Activated CD4-positive, alpha-beta T cell treated with anti-CD3 and anti-CD28 coated beads, Interleukin-2, amount 50 U/mL, for 24 hours (primary cell): Measurements from ENCODE around the gene PTPN18.
"Not testable (repeated sequence)": the region's sequence is repeated elsewhere in the genome, so short reads cannot be mapped to it uniquely, and the experiment has no call there.

Experiments used
- DNase-seq, 2 donors: peaks; one replicate each; pipeline ENCODE4 v3.0.0-alpha.2; 2020; ENCODE audit warnings: low read depth in 1 of 2, low spot score in 1 of 2

PTPN18 gene, protein sequence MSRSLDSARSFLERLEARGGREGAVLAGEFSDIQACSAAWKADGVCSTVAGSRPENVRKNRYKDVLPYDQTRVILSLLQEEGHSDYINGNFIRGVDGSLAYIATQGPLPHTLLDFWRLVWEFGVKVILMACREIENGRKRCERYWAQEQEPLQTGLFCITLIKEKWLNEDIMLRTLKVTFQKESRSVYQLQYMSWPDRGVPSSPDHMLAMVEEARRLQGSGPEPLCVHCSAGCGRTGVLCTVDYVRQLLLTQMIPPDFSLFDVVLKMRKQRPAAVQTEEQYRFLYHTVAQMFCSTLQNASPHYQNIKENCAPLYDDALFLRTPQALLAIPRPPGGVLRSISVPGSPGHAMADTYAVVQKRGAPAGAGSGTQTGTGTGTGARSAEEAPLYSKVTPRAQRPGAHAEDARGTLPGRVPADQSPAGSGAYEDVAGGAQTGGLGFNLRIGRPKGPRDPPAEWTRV

DNA sequence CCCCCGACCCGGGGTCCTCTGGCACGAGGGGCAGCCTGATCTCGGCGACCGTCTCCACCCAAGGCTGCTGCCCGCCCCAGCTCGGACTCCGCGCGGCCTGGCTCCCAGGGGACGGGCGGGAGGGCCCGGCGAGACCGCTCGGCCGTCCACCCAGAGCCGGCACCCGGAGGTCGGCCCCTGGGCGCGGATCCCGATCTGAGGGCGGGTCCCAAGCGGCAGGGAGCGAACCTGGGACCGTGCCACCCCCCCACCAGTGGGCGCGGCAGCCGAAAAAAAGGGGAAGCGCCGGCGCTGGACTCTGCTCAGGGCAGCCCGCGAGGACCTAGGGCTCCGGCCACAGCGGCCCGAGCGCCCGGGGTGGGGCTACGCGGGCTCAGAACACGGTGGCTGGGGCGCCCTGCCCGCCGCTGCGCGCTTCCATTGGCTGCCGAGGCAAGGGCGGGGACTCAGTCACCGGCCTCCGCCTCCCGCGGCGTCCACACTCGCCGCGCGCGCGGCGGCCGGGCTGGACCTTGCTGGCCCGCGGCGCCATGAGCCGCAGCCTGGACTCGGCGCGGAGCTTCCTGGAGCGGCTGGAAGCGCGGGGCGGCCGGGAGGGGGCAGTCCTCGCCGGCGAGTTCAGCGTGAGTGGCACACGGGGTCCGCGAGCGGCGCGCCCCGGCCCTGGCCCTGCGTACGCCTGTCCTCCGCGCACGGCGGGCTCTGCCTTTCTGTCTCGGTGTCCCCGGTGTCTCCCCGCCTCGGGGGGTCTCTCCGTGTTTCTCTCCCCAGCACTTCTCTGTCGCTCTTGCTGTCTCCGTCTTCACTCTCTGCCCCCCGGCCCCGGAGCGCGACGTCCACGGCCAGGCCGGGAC is at the start of gene PTPN18:
PTPN18 (plus strand) TSS at position 479 of the 854 bp plus-strand sequence; CDS start at position 531, 52 bp downstream.
- no peak for DNase-seq

DNA sequence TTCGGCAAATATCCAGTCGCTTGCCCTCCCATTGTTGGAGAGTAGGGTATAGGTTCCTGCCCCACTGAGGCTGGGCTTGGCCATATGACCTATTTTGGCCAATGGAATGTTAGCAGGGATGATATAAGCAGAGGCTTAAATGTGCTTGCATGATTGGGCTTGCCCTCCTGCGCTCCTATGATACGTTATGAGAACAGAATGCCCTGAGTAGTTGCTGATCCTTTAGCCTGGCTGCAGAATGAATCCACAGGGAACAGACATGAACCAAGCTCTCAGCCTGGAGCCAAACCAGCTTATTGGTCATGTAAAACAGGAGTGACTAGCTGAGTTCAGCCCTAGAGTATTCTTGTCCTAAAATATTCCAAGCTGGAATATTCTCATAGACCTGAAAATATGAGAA is 48.0 kb upstream of the PTPN18 start:
- no peak for DNase-seq

DNA sequence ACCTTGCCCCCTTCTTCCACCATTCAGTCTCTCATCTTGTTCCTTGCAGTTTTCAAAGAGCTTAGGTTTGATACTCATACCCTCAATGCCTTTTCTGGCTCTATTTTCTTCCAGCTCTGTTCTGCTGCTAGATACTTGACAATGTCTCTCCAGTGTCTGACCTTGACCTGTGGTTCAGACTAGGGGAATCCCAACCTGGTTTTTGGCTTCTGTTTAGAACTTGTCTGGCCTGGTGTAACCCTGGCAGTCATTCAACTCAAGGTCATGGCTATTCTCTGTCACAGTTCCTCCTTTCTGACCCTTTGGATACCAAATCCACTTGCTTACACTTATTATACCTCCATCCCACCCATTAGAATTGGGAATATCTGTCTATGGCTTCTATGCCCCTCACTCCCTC is 45.0 kb upstream of the PTPN18 start:
- DNase-seq, result no peak

DNA sequence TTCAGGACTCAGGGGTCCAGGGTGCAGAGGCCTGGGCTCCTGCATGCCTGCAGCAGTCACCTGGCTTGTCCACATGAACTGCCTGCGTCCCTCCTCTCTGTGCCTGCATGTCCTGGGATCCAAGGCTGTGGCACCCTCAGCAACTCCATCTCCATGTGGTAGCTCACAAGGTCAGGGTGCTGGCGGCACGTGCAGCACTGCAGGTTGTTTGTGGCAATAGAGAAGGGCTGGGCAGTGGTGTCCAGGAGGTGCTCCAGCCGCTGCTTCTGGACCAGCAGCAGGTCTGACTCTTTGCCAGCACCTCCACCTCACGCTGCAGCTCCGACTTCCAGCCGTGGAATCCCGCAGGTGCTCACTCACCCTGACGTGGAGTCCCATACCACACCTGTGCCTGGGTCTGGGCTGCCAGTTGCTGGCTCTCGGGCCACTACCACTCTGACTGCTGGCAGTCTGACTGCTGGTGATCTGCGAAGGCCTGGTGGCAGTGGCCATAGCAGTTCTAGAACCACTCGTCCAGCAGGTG is 42.0 kb upstream of the PTPN18 start:
- no peak for DNase-seq

DNA sequence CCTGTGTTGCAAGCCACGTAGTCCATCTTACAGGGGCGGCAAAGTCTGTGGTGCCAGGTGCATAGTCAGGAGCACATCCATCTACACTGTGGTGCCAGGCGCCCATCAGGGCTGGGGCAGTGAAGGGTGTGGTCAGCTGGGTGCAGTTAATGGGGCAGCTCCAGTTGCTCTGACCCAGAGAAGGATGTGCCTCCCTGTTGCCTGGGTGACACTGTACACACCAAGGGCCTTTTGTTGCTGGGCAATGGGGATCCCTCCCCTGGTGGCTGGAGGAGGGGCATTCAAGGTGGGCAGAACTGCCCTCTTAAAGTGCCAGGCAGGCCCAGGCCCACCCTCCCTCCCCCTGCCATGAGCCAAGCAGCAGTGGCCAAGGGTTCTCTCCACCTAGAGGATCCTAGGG is 41.5 kb upstream of the PTPN18 start:
- no peak for DNase-seq

DNA sequence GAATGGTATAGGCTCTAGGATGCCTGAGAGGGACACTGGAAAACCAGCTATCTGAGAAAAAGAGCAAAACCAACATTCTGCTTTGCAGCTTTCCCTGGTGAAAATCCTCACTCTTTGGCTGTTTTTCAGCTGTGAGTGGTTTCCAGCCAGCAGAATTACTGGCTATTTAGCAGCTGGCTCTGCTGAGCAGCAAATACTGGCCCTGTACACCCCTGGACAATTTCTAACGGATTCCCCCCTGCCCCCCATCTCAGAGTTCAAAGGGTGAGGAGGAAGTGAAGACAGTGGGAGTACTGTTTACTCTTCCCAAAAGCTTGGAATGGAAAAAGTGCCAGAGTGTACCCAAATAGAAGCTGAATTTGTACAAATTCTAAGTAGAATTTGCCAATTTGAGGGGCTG is 39.3 kb upstream of the PTPN18 start:
- DNase-seq, result no peak

DNA sequence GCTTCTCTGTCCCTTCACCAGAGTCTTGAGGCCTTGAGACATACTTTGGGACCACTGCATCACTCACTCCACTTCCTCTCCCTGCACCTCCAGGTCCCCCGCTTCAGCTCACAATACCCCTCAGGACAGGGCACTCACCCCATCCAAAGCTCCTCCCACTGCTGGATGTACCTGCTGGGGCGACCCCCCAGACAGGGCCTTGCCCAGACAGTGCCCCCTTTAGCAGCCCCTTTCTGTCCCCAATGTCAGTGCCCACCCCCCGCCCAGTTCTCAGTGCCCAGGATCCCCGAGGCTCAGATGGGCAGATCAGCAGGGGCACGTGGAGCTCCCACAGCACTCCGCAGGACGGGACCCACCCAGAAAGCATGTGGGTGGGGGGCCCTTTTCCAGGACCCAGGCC is 37.0 kb upstream of the PTPN18 start:
- no peak for DNase-seq

DNA sequence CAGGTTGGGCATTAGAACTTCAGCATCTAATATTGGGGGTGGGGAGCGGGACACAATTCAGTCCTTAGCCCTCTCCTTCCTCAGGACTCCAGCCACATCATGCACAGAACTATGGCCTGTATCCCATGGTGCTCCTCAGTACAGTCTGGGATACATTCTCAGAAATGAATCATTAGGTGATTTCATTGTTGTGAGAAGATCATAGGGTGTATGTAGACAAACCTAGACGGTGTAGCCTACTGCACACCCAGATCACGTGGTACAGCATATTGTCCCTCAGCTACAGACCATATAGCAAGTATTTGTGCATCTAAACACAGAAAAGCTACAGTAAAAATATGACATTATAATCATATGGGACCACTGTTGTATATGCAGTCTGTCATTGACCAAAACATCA is 36.3 kb upstream of the PTPN18 start:
- no peak for DNase-seq

DNA sequence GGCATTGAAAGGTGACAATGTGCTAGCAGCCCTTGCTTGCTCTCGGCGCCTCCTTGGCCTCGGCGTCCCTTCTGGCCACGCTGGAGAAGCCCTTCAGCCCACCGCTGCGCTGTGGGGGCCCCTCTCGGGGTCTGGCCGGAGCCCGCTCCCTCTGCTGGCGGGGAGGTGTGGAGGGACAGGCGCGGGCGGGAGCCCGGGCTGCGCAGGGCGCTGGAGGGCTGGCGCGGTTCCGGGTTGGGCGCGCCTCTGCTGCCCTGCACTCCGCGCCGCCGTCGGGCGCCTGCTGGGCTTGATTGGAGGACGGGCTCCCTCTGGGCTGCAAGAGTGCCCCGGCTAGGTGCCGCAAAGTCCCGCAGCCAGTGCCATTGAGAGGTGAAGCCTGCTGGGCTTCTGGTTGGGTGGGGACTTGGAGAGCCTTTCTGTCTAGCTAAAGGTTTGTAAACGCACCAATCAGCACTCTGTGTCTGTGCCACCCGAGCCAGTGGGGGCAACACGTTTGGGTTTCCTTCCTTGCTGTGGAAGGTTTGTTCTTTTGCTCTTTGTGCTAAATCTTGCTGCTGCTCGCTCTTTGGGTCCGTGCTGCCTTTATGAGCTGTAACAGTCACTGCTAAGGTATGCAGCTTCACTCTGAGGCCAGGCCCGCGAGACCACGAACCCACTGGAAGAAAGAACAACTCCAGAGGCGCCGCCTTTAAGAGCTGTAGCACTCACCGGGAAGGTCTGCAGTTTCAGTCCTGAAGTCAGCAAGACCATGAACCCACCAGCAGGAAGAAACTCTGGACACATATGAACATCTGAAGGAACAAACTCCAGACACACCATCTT is 27.9 kb upstream of the PTPN18 start:
- DNase-seq, result no peak

DNA sequence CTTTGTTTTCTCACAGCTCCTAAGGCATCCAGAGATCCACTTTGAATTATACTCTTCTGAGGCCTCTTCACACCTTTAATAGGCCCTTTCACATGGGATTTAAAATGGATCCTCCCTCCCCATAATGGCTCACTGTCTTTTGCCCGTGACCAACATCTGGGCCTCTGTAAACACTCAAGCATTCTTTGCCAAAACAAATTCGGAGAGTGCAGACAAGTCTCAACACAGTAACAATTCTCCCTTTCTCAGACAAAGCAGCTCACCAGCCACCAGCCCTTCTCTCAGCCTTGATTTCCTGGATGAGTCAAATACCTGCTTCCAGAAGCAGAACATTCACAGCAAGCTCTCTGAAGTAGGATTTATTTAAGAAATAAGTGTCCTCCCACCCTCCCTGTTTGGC is 27.1 kb upstream of the PTPN18 start:
- no peak for DNase-seq

DNA sequence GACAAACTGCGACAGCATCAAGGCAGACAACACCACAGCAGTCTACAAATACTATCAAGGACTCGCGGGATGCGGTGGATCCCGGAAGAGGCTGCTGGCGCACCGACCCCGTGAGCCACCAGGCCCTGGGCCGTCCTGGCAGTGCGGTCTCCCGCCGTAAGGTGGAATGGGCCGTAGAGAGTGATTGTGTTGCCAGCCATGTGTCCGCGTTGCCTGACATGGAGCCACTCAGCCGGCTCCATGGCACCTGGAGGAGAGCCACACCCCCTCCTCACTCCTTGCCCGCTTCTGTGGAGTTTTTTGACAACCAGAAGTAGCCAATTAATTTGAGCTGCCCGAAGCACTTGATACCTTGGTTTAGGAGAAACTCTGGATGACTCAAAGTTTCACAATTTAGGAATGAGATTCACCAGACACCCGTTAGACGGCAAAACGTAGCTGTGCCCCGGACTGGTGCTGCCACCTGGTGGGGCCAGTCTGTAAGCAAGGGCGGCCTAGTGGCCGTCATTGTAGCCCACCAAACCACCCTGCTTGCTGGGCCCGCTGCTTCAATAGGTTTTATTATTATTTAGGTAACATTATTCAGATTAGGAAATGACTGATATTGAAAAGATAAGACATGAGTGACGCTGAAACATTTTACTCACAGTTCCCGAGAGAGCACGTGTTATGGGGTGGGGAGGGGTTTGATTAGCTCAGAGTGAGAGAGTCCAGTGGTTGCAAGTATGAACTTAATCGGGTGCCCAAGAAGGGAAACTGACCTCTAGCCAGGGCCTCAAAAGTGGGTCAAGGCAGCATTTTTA is 23.4 kb upstream of the PTPN18 start:
- peak; percentile 47 to 59 for DNase-seq

DNA sequence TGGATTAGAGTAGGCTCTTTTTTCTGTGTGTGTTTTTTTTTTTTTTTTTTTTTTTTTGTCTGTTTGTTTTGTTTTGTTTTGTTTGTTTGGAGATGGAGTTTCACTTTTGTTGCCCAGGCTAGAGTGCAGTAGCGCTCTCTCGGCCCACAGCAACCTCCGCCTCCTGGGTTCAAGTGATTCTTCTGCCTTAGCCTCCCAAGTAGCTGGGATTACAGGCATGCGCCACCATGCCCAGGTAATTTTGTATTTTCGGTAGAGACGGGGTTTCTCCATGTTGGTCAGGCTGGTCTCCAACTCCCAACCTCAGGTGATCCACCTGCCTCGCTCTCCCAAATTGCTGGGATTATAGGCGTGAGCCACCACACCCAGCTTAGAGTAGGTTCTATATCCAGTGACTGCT is 22.6 kb upstream of the PTPN18 start:
- DNase-seq, result not testable (repeated sequence)

DNA sequence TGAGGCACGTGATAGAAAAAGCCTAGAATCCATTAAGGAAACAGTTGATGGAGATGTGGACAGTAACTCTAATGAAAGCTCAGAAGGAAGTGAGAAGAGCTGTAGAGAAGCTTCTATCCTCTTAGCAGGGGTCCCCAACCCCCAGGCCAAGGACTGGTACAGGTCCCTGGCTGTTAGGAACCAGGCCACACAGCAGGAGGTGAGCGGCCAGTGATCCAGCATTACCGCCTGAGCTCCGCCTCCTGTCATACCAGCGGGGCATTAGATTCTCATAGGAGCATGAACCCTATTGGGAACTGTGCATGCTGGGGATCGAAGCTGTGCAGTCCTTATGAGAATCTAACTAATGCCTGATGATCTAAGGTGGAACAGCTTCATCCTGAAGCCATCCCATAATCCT is 21.8 kb upstream of the PTPN18 start:
- no peak for DNase-seq

DNA sequence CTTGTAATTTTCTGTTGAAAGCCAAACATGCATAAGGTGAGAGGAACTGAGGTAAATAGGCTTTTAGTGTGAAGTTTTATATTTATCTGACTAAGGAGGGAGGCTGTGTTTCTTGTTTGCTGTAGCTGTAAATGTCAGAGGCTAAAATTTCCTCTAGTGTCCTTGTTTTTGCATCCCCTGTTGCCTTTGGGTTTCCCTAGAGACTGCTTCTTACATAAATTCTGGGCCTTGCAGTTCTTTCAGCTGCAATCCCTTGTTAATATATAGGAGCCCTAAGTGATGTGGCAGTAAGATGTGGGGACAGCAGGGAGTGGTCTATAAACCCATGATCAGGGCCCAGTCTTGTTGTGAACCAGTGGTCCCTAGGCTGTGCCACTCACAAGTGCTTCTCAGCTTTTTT is 20.6 kb upstream of the PTPN18 start:
- DNase-seq, result no peak

DNA sequence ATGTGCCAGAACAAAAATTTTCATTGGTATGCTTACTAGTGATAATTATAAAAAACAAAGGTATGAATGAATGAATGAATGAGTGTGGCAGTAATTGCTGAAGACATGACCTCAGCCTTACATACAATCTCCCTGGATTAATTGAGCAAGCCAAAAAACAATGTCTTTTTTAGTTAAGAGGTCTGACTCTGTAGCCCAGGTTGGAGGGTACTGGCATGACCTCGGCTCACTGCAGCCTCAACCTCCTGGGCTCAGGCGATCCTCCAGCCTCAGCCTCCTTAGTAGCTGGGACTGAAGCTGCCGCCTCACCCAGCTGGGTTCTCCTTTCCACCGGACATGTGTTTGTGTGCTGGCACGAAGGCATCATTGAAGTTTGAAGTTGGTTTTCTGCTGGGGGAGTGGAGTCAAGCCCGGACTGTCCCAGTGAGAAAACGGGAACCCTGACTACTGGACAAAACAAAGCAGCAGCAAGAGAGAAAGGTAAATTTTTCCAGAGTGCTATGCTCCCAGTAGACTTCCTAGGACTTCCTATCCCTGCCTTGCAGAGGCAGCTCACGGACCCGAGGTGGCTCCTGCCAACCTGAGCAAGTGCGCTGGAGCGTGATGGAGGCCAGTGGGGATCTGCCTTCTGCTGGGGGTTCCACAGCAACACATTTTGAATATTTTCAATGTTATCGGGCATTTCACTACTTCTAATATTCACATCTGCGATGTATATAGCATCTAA is 19.5 kb upstream of the PTPN18 start:
- no peak for DNase-seq

DNA sequence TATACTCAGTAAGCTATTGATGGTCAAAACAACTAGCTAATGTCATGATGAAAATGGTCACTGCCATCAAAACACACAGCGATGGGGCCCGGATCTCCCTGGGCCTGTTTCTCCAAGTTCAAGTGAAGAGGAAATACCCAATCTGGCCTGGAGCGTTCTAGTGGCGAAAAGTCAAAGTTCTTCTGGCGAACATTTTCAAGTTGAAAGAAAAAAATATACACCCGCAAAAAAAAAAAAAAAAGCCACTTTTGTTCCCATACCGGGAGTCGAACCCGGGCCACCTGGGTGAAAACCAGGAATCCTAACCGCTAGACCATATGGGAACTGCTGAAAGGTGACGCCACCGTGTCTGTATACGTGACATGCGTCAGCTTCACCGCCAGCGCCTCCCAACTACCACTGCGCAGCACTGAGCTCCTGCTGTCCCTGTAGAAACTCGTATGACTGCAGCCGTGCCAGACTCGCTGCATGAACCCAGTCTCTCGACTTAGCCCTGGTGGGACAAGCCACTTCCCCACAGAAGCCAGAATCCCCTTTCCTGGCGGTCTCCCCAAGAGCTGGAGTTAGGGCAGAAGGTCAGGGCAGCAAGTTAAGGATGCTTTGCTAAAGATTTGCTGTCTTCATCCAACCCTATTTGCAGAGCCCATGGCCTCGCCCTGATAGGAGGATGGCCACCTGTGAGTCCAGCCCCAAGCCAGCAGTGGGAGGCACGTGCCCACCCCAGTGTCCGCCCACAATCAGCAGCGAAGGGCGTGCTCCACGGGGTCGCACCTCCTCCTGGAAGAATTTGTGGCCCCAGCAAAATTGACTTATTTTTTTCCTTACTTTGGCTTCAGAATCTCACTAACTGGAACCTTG is 18.8 kb upstream of the PTPN18 start:
- DNase-seq, result peak; percentile 50 to 59

DNA sequence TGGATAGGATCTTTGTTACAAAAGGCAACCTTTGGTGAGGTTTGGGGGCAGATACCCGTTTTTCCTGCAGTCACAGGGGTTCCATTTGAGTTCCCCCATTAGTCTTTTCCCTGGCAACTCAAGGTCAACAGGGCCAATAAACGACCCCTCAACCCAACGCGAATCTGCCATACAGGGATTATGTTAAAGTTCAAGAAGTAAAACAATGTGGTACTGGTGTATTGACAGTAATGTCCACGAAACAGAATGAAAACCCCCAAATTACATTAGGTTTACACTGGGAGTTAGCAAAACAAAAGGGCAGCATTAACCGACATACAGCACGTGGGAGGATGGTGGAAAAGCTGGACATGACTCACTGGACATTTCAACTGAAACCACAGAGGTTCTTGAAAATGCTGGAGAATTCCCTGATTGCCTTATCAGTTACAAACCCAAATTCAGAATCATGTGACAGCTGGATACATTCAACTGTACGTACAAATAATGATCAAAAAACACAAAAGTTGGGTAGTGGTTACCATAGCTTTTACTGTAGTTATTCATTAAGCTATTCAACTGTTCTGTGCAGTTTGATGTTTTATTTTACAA is 18.0 kb upstream of the PTPN18 start:
- DNase-seq, result no peak

DNA sequence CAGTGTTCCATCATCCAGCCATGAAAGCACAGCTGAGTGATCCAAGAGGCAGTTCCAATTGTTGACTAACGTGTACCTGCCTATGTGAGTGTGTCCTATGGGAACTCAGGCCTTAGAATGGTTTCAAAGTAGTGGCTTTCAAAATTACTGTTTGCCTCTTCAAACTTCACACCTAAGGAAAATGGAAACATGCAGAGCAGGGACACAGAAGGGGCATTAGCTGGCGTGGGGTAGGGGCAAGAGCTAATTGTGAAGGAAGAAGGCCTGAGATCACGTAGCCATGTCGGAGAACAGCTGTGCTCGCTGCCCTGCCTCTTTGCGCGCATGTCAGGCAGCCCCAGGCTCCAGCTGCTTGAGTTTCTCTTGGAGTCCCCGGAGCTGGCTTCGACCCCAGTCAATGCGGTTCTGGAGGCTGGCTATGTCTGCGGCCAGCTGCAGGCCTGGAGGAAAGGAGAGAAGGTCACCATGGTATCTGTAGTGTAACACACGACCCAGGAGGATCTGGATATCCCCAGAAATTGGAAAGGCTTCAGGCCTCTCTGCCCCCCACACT is 17.0 kb upstream of the PTPN18 start:
- no peak for DNase-seq
